Measurements from ENCODE around the gene IGFBP3.

IGFBP3 gene

GRCh38 chr7:45921699-45922519, 837 bp upstream of the IGFBP3 start:
- DNase-seq, result peak; percentile 75

- DNase-seq, result no peak
Observed at GRCh38 chr7:45921381-45921698, 268 bp upstream of the IGFBP3 start.

- peak; percentile 86 for DNase-seq
Observed at GRCh38 chr7:45919993-45920459, 1.0 kb downstream of the IGFBP3 start.

GRCh38 chr7:45919231-45919784, 1.8 kb downstream of the IGFBP3 start:
- DNase-seq, result no peak

GRCh38 chr7:45918556-45918955, 2.5 kb downstream of the IGFBP3 start:
- DNase-seq, result peak; percentile 41

- DNase-seq, result peak; percentile 86
Observed at GRCh38 chr7:45917658-45918057, 3.4 kb downstream of the IGFBP3 start.

GRCh38 chr7:45917064-45917463, 4.0 kb downstream of the IGFBP3 start:
- DNase-seq, result no peak

GRCh38 chr7:45915606-45916005, 5.5 kb downstream of the IGFBP3 start:
- DNase-seq, result no peak

GRCh38 chr7:45914911-45915310, 6.2 kb downstream of the IGFBP3 start:
- no peak for DNase-seq

- no peak for DNase-seq
Observed at GRCh38 chr7:45912972-45913371, 8.1 kb downstream of the IGFBP3 start.

GRCh38 chr7:45911311-45911710, 9.8 kb downstream of the IGFBP3 start:
- DNase-seq, result no peak

- DNase-seq, result no peak
Observed at GRCh38 chr7:45910855-45911254, 10.2 kb downstream of the IGFBP3 start.

- DNase-seq, result no peak
Observed at GRCh38 chr7:45909561-45909960, 11.5 kb downstream of the IGFBP3 start.

- no peak for DNase-seq
Observed at GRCh38 chr7:45902820-45903219, 18.3 kb downstream of the IGFBP3 start.

GRCh38 chr7:45901566-45901965, 19.5 kb downstream of the IGFBP3 start:
- no peak for DNase-seq

GRCh38 chr7:45898222-45898621, 22.9 kb downstream of the IGFBP3 start:
- no peak for DNase-seq

GRCh38 chr7:45897042-45897690, 23.9 kb downstream of the IGFBP3 start:
- DNase-seq, result no peak

GRCh38 chr7:45894665-45895062, 26.4 kb downstream of the IGFBP3 start:
- no peak for DNase-seq

- DNase-seq, result no peak
Observed at GRCh38 chr7:45893996-45894664, 26.9 kb downstream of the IGFBP3 start.

- no peak for DNase-seq
Observed at GRCh38 chr7:45893374-45893995, 27.6 kb downstream of the IGFBP3 start.

GRCh38 chr7:45892407-45893035, 28.6 kb downstream of the IGFBP3 start:
- DNase-seq, result no peak

All from RPMI8226 (cell line).